Embryonic facial prominence (tissue), 1 donor: ENCODE measurements around the gene SPDYC.
A peak's percentile ranks its signal among the peaks of the same experiment; 100 is the strongest.
"Not testable (repeated sequence)": the region's sequence is repeated elsewhere in the genome, so short reads cannot be mapped to it uniquely, and the experiment has no call there.

Experiments
- DNase-seq: peaks from one replicate; pipeline ENCODE4 v3.0.0-alpha.2; 2016; ENCODE audit errors: extremely low spot score

Gene SPDYC

DNA sequence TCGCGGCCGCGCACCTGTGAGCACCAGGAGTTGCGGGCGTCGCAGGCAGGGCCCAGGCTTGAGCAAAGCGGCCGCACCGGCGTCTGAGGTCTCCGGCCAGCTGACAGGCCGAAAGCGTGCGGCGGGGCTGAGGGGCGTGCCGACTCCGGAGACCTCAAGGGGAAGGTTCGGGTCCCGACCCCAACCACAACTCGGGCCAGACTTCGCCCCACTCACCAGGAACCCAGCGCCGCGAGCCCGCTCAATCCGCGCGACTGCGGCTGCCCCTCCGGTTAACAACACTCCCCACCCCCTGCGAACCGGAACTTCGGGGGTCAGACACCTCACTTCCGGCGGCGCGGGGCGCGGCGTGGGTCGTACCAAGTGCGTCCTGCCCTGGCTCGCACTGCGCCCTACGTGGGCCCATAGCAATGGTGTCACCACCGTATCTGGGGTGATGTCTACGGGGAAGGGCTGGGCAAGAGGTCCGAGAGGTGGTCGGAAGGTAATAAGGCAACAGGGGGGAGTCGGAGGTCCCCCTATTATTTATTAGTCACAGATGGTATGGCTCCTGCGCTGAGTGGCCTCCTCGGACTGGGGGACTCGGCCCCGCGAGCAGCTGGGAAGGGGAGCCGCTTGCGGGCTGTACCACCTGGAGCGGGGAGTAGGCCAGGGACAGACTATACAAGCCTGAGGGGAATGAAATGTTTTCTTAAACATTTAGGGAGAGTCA is 35.6 kb upstream of the SPDYC start, which contains the start of gene SYVN1:
Gene SYVN1, minus strand, starts transcription at position 280 of the 712 bp plus-strand sequence. CDS start 918 bp downstream, outside the sequence.
- DNase-seq = peak; percentile 83

DNA sequence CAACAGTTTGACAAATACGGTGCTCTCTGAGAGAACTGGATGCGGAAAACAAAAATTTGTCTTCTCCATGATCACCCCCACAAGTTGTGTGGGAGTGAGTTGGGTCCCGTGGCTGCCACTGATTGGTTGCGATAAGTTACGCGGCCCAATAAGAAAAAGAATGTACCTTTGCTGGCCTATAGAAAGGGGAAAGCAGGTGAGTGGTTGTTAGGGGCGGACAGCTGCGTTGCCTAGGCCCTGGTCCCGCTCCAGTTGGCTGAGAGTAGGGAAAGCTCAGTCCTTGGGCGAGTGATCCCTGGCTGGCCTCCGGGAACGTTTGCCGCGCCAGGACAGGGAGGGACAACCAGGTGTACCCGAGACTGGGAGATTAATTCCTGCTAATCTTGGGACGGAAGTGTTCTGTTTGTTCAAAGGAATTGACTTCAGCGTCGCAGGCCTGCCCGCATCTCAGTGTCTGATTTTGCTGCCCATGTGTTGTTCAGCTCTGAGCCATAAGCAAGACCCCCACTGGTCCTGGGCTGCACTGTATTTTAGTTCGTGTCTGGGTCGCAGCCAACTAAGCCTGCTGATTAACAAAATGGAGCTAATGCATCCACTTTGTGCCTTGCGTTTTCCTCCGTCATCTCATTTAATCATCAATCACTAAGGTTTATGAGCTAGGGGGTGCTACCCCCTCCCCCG is 34.9 kb upstream of the SPDYC start:
- DNase-seq = peak; percentile 92

DNA sequence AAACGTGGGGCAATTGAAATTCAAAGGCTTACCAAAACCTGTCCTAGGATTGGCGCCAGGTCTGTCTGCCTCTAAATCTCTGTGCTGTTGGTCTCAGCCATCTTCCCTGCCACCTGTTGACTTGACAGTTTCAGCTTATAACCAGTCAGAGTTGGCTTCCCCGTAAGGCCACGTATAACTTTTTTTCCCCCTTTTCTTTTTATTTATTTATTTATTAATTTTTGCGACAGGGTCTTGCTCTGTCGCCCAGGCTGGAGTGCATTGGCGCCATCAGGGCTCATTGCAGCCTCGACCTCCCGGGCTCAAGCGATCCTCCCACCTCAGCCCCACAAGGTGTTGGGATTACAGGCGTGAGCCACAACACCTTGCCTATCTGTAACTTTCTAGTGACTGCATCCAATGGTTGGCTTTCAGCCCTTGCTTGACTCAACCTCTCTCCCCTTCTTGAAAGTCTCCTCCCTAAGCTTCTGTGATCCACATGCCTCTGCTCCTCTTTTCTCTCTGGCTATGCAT is 34.3 kb upstream of the SPDYC start:
- no peak for DNase-seq

DNA sequence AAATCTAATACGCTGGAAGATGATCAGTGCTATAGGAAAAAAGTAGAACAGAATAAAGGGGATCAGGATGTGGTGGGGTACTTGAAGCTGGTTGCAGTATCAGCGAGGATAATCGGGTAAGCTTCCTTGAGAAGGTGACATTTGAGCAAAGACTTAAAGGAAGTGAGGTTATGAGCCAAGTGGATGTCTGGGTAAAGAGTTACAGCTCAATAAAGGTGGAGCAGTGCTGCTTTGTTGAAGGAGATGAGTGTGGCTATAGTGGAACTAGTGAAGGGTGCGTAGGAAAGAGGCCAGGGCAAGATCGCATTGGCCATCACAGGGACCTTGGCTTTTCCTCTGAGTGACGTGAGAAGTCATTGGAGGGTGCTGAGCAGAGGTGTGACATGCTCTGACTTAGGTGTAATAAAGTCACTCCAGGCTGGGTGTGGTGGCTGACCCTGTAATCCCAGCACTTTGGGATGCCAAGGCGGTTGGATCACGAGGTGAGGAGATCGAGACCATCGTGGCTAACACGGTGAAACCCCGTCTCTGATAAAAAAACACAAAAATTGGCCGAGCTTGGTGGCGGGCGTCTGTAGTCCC is 33.4 kb upstream of the SPDYC start:
- no peak for DNase-seq

DNA sequence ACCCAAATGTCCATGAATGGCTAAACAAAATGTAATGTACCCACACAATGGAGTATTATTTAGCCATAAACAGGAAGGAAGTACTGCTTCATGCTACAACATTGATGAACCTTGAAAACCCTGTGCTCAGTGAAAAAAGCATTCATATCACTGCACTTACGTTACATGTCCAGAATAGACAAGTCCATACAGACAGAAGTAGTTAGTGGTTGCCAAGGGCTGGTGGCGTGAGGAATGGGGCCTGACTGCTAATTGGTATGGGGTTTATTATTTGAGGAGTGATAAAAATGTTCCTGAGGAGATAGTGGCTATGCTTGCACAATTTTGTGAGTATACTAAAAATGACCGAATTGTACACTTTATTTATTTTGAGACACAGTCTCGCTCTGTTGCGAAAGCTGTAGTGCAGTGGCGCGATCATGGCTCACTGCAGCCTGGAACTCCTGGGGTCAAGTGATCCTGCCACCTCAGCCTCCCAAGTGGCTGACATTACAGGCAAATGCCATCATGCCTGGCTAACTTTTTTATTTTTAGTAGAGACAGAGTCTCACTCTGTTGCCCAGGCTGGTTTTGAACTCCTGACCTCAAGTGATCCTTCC is 28.0 kb upstream of the SPDYC start:
- DNase-seq = no peak

GRCh38 chr11:65147352-65148075 is 22.5 kb upstream of the SPDYC start:
- DNase-seq = no peak

- DNase-seq = no peak
Observed at GRCh38 chr11:65148657-65149056, 21.4 kb upstream of the SPDYC start.

- DNase-seq = not testable (repeated sequence)
Observed at GRCh38 chr11:65150131-65150508, 19.9 kb upstream of the SPDYC start.

DNA sequence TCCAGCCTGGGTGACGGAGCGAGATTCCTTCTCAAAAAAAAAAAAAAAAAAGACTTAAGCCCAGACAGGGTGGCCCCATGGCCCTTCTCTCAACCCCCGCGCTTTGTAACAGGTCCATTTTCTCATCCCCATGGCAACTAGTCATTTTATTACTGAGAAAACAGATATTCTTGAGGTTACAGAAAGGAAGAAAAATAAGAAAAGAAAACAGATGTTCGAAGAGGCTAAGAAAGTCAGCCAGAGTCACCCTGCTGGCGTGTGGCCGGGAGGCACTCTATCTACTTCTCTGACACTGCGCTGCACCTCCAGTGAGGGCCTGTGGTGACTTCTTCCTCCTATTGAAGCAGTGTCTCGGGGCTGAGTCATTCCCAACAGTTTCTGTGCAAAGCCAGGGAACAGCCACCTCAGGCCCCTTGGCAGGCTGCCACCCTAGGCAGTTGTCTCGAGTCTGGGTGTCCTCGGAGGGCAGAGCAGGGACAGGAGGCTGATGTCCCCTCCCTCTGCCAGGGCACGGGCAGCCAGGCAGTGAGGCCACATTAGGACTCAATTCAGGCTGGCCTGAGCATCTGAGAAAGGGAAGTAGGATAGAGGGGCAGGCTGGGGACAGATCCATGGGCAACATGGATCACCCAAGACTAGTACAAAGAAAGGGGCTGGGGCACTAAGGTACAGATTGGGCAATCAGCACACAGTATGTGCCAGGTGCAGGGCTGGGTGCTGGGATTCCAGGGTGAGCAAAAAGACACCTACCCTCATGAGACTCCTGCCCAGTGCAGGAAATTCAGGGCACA is 19.3 kb upstream of the SPDYC start:
- DNase-seq = no peak

- DNase-seq = no peak
Observed at GRCh38 chr11:65151331-65151899, 18.6 kb upstream of the SPDYC start.

GRCh38 chr11:65152122-65152521 is 17.9 kb upstream of the SPDYC start:
- DNase-seq = no peak

GRCh38 chr11:65156256-65156655 is 13.8 kb upstream of the SPDYC start:
- no peak for DNase-seq

GRCh38 chr11:65156926-65157325 is 13.1 kb upstream of the SPDYC start:
- no peak for DNase-seq

- no peak for DNase-seq
Observed at GRCh38 chr11:65157336-65157735, 12.7 kb upstream of the SPDYC start.

- DNase-seq = no peak
Observed at GRCh38 chr11:65159012-65159411, 11.0 kb upstream of the SPDYC start.

DNA sequence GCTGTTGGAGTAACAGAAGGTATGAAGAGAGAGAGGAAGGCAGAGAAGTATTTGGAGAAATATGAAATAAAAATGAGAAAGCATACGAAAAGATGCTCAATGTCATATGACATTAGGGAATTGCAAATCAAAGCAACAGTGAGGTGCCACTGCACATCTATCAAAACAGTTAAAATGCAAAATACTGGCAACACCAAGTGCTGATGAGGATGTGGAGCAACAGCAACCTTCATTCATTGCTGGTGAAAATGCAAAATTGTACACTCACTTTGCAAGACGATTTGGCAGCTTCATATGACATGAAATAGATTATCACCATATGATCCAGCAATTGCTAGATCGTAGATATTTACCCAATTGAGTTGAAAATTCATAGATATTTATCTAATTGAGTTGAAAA is 9.4 kb upstream of the SPDYC start:
- no peak for DNase-seq

- DNase-seq = no peak
Observed at GRCh38 chr11:65163684-65164083, 6.3 kb upstream of the SPDYC start.

DNA sequence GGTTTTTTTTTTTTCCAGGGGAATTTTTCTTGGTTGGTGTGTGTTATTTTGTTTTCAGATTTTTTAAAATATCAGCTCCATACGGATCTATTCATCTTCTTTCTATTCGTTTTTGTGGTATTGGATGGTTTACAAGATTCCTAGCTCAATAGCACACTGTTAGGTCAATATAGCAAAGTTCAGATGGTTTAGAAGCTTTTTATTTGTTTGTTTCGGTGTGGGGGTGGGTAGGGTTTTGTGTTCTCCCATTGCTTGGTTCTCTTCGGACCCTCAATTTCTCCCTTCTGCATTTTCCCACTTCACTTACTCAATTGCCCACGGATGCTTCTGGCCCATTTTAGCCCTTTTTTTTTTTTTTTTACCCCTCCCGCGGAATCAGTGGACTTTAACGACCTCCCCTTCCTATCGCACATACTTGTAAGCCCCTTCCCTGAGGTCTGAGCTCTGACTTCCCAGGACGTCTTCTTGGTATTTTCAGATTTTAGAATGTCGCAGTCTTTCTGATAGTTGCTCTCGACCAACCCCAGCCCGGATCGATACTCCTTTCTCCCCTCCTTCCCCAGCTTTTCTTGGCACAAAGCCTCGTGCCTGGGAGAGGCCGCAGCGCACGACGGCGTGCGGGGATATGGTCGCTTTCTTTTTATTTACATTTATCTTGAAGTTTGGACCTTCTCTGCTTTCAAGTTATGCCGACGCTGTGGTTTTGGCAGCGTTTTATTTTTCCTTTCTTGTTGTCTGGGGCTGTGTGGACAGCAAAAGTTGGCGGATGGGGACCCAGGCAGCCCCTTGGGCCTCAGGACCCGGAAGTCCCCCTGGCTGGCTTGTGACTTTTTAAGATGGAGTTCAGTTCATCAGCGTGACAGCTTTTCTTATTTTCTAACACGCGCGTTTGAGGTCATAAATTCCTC is 4.4 kb upstream of the SPDYC start:
- no peak for DNase-seq

DNA sequence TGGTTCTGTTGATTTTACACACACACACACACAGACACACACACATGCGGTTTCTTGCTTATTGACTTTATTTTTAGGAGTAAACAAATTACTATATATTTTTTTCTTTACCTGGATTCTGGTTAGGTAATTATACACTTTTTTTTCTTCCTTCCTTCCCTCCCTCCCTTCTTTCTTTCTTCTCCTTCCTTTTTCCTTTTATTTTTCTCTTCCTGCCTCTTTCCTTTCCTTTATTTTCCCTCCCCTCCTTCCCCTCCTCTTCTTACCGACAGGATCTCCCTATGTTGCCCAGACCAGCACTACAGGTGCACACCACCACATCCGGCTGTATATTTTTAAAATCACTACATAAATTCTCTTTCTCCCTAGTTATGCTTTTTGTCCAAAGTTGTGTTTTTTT is 3.1 kb upstream of the SPDYC start:
- no peak for DNase-seq

- no peak for DNase-seq
Observed at GRCh38 chr11:65167656-65168055, 2.4 kb upstream of the SPDYC start.
